Measurements from ENCODE around the gene CREBRF. TPM values are rescaled to one million over a fixed set of nuclear protein-coding genes. Genes with fewer than 3 reads are reported as not detected.

The CREBRF gene
- total and polyA plus RNA-seq, 7 donors = 0.92 to 17.1 (median 13.1) TPM

DNA sequence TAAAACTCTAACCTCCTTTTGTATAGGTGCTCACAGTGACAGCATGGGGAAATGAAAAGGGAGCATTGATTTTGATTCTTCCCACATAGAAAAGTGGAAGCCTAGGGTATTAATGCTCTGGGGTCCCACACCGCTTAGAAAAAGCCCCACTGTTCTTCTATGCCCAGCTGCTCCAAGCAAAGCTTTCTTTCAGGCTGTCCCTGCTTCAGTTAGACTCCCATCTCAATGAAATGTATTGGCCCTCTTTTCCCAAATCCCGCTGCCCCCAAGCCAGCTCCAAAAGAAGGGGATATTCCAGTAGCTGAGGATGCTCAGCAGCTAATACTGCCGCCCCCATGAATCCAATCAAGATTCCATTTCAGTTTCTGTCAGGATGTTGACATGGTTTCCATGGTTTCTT is 17.0 kb upstream of the CREBRF start:
- WGBS, 3 donors = 82 to 88% (median 83%) methylated on average over 3 of the region's 3 CpGs
- DNase-seq = no peak
- intact Hi-C loops (cut with DNase I) = loop anchor here in 1 of 2 donors (5.0 kb wide), 1 partner anchor 1038 kb away; no protein-coding TSS in a partner anchor
- peaks cover 5 to 27% of the 10 kb centered on the region in 2 donors for H3K36me3 ChIP-seq (ENCODE audit: insufficient read depth in 1 of 2, low read depth in 1 of 2)
- no peaks in the 10 kb centered on the region for H3K4me1 ChIP-seq
- no peak for ATAC-seq
- H3K4me3 ChIP-seq = no peak overlapping the region
- H3K9me3 ChIP-seq = no peaks in the 10 kb centered on the region
- TF ChIP-seq, protein P1, sequence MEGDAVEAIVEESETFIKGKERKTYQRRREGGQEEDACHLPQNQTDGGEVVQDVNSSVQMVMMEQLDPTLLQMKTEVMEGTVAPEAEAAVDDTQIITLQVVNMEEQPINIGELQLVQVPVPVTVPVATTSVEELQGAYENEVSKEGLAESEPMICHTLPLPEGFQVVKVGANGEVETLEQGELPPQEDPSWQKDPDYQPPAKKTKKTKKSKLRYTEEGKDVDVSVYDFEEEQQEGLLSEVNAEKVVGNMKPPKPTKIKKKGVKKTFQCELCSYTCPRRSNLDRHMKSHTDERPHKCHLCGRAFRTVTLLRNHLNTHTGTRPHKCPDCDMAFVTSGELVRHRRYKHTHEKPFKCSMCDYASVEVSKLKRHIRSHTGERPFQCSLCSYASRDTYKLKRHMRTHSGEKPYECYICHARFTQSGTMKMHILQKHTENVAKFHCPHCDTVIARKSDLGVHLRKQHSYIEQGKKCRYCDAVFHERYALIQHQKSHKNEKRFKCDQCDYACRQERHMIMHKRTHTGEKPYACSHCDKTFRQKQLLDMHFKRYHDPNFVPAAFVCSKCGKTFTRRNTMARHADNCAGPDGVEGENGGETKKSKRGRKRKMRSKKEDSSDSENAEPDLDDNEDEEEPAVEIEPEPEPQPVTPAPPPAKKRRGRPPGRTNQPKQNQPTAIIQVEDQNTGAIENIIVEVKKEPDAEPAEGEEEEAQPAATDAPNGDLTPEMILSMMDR (IDR thresholded peaks at IDR 0.05) = no peak
- no peaks in the 10 kb centered on the region for H3K27me3 ChIP-seq (ENCODE audit: insufficient read depth in 3 of 3, low read length in 2 of 3)
- H3K27ac ChIP-seq = no peak overlapping the region

DNA sequence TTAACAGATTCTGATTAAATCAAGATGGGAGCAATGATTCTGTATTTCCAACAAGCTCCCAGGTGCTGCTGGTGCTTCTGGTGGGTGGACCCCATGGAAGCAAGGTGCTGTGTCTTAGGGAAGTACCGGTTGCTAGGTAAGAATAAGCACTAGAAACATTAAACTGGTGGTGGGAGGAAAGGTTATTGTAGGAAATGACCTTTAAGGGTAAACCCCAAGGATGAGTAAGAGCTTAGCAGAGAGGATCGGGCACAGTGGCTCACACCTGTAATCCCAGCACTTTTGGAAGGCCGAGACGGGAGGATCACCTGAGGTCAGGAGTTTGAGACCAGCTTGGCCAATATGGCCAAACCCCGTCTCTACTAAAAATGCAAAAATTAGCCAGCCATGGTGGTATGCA is 16.2 kb upstream of the CREBRF start:
- H3K4me1 ChIP-seq = no peaks in the 10 kb centered on the region
- H3K4me3 ChIP-seq = no peak overlapping the region
- intact Hi-C loops (cut with DNase I) = loop anchor here in 1 of 2 donors (5.0 kb wide), 1 partner anchor 1037 kb away; no protein-coding TSS in a partner anchor
- no peak overlapping the region for H3K27ac ChIP-seq
- DNase-seq (no peak), ATAC-seq (peak in 1 of 4 donors; percentile 15)
- H3K9me3 ChIP-seq = no peaks in the 10 kb centered on the region
- 92 to 97% (median 92%) methylated on average over 5 of the region's 5 CpGs for WGBS, 3 donors
- H3K36me3 ChIP-seq (ENCODE audit: insufficient read depth in 1 of 2, low read depth in 1 of 2) = peaks cover 0 to 20% of the 10 kb centered on the region in 2 donors
- TF ChIP-seq, protein P1 (IDR thresholded peaks at IDR 0.05) = no peak
- no peaks in the 10 kb centered on the region for H3K27me3 ChIP-seq (ENCODE audit: insufficient read depth in 3 of 3, low read length in 2 of 3)

DNA sequence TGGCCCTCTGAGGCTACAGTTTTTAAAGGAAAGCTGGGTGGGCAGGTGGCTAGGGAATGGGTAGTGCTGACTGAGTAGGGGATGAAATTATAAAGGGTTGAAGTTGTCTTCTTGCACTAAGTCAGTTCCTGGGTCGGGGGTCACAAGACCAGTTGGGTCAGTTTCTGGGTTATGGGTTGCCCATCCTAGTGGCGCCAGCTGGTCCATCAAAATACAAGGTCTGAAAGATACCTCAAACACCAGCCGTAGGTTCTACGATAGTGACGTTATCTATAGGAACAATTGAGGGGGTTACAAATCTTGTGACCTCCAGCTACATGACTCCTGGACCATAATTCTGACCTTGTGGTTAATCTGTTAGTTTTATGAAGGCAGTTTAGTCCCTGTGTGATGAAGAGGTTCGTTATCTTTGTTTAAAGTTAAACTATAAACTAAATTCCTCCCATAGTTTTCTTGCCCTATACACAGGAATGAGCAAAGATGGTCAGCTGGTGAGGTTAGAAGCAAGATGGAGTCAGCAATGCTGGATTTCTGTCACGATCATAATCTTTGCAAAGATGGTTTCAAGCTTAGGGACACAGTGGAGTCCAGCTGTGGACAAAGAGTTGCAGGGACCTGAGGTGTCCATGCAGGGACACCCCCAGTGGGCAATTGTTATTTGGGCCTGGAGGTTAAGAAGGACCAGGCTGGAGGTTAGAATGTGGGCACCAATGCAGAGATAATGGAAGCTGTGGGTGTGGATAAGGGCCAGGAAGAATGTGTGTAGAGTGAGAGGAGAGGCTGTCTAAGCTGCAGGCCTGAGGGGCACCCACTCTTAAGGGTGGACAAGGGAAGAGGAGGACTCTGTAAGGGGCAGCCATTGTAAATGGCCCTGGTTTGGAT is 14.0 kb upstream of the CREBRF start:
- ATAC-seq = no peak
- 84 to 89% (median 86%) methylated on average over 7 of the region's 7 CpGs for WGBS, 3 donors
- no peak overlapping the region for H3K27ac ChIP-seq
- intact Hi-C loops (cut with DNase I) = no loop called here
- H3K36me3 ChIP-seq (ENCODE audit: insufficient read depth in 1 of 2, low read depth in 1 of 2) = no peaks in the 10 kb centered on the region
- no peaks in the 10 kb centered on the region for H3K27me3 ChIP-seq (ENCODE audit: insufficient read depth in 3 of 3, low read length in 2 of 3)
- no peaks in the 10 kb centered on the region for H3K4me1 ChIP-seq
- no peaks in the 10 kb centered on the region for H3K9me3 ChIP-seq
- TF ChIP-seq, protein P1 (IDR thresholded peaks at IDR 0.05) = no peak
- no peak overlapping the region for H3K4me3 ChIP-seq
- no peak for DNase-seq

DNA sequence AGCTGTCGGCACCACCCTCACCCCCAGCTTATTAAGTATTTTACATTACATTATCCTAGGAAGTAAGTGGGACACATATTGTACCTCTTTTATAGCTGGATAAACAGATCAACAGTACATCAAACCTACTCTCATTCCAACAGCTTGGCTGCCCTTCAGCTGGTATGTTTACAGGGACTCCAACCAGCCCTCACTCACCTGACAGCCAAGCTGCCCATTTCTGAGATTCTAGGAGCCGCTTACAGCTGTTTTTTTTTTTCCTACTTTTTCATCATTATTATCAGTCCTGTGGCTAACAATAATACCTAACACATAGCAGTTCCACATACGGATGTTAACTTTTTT is 13.4 kb upstream of the CREBRF start:
- TF ChIP-seq, protein P1 (IDR thresholded peaks at IDR 0.05) = no peak
- intact Hi-C loops (cut with DNase I) = no loop called here
- Histone ChIP-seq H3K27me3 (ENCODE audit: insufficient read depth in 3 of 3, low read length in 2 of 3) (no peaks in the 10 kb centered on the region), H3K9me3 (no peaks in the 10 kb centered on the region), H3K36me3 (ENCODE audit: insufficient read depth in 1 of 2, low read depth in 1 of 2) (no peaks in the 10 kb centered on the region), H3K27ac (no peak overlapping the region), H3K4me1 (no peaks in the 10 kb centered on the region), H3K4me3 (no peak overlapping the region)
- WGBS, 3 donors = 74 to 94% (median 88%) methylated on average over 3 of the region's 3 CpGs
- no peak for ATAC-seq
- DNase-seq = no peak
